ENCODE data around the gene VCAM1.
"Not testable (repeated sequence)": the region's sequence is repeated elsewhere in the genome, so short reads cannot be mapped to it uniquely, and the experiment has no call there.

VCAM1 gene

DNA sequence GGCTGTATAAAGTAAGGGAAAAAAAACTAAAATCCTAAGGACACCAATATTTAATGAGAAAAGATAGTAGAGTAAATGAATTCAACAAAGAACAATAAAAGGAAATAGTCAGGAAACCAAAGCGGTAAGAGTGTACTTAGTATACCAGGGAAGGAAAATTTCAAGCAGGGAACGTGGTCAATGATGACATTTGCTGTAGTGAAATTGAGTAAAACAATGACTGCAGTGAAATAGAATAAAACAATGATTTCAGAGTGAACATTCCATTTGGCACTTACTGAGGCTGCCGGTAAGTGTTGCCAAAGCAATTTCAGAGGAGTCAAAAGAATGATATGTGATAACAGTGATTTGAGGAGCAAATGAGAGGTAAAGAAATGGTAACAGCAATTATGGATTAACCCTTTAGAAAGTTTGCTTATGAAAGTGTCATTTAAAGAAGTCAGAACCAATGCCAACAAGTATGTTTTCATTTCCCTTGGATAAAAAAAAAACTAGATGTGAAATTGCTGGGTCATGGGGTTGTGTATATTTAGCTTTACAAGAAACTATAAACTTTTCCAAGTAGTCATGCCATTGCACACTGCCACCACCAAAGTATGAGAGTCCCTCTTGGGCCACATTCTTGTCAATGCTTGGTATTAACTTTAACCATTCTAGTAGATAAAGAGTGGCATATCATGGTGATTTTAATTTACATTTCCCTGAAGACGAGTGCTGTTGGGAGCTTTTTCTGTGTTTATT lies 50.5 kb downstream of the VCAM1 start:
- Histone ChIP-seq H3K36me3 (ENCODE audit: control insufficient read depth in 5 of 5, insufficient read depth in 5 of 5, low read length in 5 of 5) (no peaks in the 10 kb centered on the region), H3K9ac (ENCODE audit: low read length in 5 of 5) (no peak overlapping the region), H3K4me1 (ENCODE audit: control insufficient read depth in 5 of 5, insufficient read depth in 5 of 5, low read length in 5 of 5) (peaks cover 0 to 6% (median 5%) of the 10 kb centered on the region in 5 donors), H3K27ac (ENCODE audit: low read depth, low read length) (no peak overlapping the region), H3K9me3 (ENCODE audit: control insufficient read depth in 5 of 5, low read length in 5 of 5) (no peaks in the 10 kb centered on the region), H3K4me3 (ENCODE audit: low read depth in 1 of 5, low read length in 5 of 5) (no peak overlapping the region), H3K27me3 (ENCODE audit: control insufficient read depth in 5 of 5, insufficient read depth in 4 of 5, low read length in 5 of 5) (no peaks in the 10 kb centered on the region)

DNA sequence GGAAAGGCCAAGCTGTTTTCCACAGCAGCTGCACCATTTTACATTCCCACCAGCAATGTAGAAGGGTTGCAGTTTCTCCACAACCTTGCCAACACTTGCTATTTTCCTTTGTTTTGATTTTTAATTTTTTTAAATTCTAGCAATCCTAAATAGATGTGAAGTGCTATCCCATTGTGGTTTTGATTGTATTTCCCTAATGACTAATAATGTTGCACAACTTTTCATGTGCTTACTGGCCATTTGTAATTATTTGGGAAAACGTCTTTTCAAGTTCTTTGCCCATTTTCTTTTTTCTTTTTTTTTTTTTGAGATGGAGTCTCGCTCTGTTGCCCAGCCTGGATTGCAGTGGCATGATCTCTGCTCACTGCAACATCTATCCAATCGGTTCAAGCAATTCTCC lies 53.9 kb downstream of the VCAM1 start:
- peaks cover 0 to 6% (median 5%) of the 10 kb centered on the region in 5 donors for H3K4me1 ChIP-seq (ENCODE audit: control insufficient read depth in 5 of 5, insufficient read depth in 5 of 5, low read length in 5 of 5)
- H3K9me3 ChIP-seq (ENCODE audit: control insufficient read depth in 5 of 5, low read length in 5 of 5), result no peaks in the 10 kb centered on the region
- no peak overlapping the region for H3K4me3 ChIP-seq (ENCODE audit: low read depth in 1 of 5, low read length in 5 of 5)
- H3K27ac ChIP-seq (ENCODE audit: low read depth, low read length), result no peak overlapping the region
- no peaks in the 10 kb centered on the region for H3K27me3 ChIP-seq (ENCODE audit: control insufficient read depth in 5 of 5, insufficient read depth in 4 of 5, low read length in 5 of 5)
- no peak overlapping the region for H3K9ac ChIP-seq (ENCODE audit: low read length in 5 of 5)
- no peaks in the 10 kb centered on the region for H3K36me3 ChIP-seq (ENCODE audit: control insufficient read depth in 5 of 5, insufficient read depth in 5 of 5, low read length in 5 of 5)

DNA sequence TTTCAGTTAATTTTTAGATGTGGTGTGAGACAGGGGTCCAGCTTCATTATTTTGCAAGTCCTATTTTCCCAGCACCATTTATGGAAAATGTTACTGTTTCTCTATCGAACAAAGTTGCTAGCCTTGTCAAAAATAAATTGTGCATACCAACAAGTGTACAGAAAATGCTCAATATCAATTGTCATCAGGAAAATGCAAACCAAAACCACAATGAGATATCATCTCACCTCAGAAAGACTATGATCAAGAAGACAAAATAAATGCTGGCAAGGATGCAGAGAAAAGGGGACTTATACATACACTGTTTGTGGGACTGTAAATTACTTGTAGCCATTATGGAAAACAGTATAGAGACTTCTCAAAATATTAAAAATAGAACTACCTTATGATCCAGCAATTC lies 54.8 kb downstream of the VCAM1 start:
- H3K4me1 ChIP-seq (ENCODE audit: control insufficient read depth in 5 of 5, insufficient read depth in 5 of 5, low read length in 5 of 5), result peaks cover 0 to 6% (median 5%) of the 10 kb centered on the region in 5 donors
- H3K4me3 ChIP-seq (ENCODE audit: low read depth in 1 of 5, low read length in 5 of 5), result no peak overlapping the region
- H3K27ac ChIP-seq (ENCODE audit: low read depth, low read length), result no peak overlapping the region
- H3K9ac ChIP-seq (ENCODE audit: low read length in 5 of 5), result no peak overlapping the region
- no peaks in the 10 kb centered on the region for H3K27me3 ChIP-seq (ENCODE audit: control insufficient read depth in 5 of 5, insufficient read depth in 4 of 5, low read length in 5 of 5)
- H3K9me3 ChIP-seq (ENCODE audit: control insufficient read depth in 5 of 5, low read length in 5 of 5), result no peaks in the 10 kb centered on the region
- no peaks in the 10 kb centered on the region for H3K36me3 ChIP-seq (ENCODE audit: control insufficient read depth in 5 of 5, insufficient read depth in 5 of 5, low read length in 5 of 5)

DNA sequence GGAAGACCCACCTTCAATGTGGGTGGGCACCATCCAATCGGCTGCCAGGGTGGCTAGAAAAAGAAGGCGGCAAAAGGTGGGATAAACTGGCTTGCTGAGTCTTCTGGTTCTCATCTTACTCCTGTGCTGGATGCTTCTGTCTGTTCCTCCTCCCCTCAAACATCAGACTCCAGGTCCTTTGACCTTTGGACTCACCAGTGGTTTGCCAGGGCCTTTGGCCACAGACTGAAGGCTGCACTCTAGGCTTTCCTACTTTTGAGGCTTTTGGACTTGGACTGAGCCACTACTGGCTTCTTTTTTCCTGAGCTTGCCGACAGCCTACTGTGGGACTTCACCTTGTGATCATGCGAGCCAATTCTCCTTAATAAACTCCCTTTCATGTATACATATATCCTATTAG lies 55.9 kb downstream of the VCAM1 start:
- H3K9ac ChIP-seq (ENCODE audit: low read length in 5 of 5), result no peak overlapping the region

DNA sequence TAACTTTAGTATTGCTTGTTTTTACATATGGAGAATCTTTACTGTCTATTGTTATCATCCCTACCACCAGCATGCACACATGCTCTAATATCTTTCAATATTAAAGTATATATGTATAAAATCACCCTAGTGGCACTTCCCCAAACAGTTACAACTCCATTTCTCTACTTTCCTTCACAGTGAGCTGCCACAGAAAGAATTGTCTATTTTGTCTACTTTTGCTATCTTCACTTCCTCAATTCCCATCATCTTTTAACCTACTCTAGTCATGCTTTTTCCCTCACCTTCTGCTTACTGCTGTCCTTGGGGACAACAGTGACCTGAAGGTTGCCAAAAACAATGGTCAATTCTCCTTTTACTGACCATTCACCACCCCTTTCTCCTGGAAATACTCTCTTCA lies 59.2 kb downstream of the VCAM1 start:
- Histone ChIP-seq H3K27ac (ENCODE audit: low read depth, low read length) (no peak overlapping the region), H3K4me3 (ENCODE audit: low read depth in 1 of 5, low read length in 5 of 5) (no peak overlapping the region), H3K36me3 (ENCODE audit: control insufficient read depth in 5 of 5, insufficient read depth in 5 of 5, low read length in 5 of 5) (no peaks in the 10 kb centered on the region), H3K27me3 (ENCODE audit: control insufficient read depth in 5 of 5, insufficient read depth in 4 of 5, low read length in 5 of 5) (no peaks in the 10 kb centered on the region), H3K4me1 (ENCODE audit: control insufficient read depth in 5 of 5, insufficient read depth in 5 of 5, low read length in 5 of 5) (no peaks in the 10 kb centered on the region), H3K9ac (ENCODE audit: low read length in 5 of 5) (no peak overlapping the region), H3K9me3 (ENCODE audit: control insufficient read depth in 5 of 5, low read length in 5 of 5) (no peaks in the 10 kb centered on the region)

More for the DNA sequence above, 55.9 kb downstream of the VCAM1 start:
- H3K4me1 ChIP-seq (ENCODE audit: control insufficient read depth in 5 of 5, insufficient read depth in 5 of 5, low read length in 5 of 5), result no peaks in the 10 kb centered on the region
- no peaks in the 10 kb centered on the region for H3K9me3 ChIP-seq (ENCODE audit: control insufficient read depth in 5 of 5, low read length in 5 of 5)
- H3K27ac ChIP-seq (ENCODE audit: low read depth, low read length), result no peak overlapping the region
- no peak overlapping the region for H3K4me3 ChIP-seq (ENCODE audit: low read depth in 1 of 5, low read length in 5 of 5)
- H3K27me3 ChIP-seq (ENCODE audit: control insufficient read depth in 5 of 5, insufficient read depth in 4 of 5, low read length in 5 of 5), result no peaks in the 10 kb centered on the region
- H3K36me3 ChIP-seq (ENCODE audit: control insufficient read depth in 5 of 5, insufficient read depth in 5 of 5, low read length in 5 of 5), result no peaks in the 10 kb centered on the region

DNA sequence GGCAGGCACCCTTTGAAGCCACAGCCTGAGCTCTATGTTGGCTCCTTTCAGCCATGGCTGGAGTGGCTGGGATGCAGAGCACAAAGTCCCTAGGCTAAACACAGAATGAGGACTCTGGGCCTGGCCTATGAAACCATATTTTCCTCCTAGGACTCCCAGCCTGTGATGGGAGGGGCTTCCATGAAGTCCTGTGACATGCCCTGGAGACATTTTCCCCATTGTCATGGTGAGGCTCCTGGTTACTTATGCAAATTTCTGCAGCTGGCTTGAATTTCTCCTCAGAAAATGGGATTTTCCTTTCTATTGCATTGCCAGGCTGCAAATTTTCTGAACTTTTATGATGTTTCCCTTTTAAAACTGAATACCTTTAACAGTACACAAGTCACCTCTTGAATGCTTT lies 61.3 kb downstream of the VCAM1 start:
- no peak overlapping the region for H3K9ac ChIP-seq (ENCODE audit: low read length in 5 of 5)
- H3K4me3 ChIP-seq (ENCODE audit: low read depth in 1 of 5, low read length in 5 of 5), result no peak overlapping the region
- no peaks in the 10 kb centered on the region for H3K36me3 ChIP-seq (ENCODE audit: control insufficient read depth in 5 of 5, insufficient read depth in 5 of 5, low read length in 5 of 5)
- H3K27me3 ChIP-seq (ENCODE audit: control insufficient read depth in 5 of 5, insufficient read depth in 4 of 5, low read length in 5 of 5), result no peaks in the 10 kb centered on the region
- H3K9me3 ChIP-seq (ENCODE audit: control insufficient read depth in 5 of 5, low read length in 5 of 5), result no peaks in the 10 kb centered on the region
- H3K27ac ChIP-seq (ENCODE audit: low read depth, low read length), result no peak overlapping the region
- H3K4me1 ChIP-seq (ENCODE audit: control insufficient read depth in 5 of 5, insufficient read depth in 5 of 5, low read length in 5 of 5), result no peaks in the 10 kb centered on the region

DNA sequence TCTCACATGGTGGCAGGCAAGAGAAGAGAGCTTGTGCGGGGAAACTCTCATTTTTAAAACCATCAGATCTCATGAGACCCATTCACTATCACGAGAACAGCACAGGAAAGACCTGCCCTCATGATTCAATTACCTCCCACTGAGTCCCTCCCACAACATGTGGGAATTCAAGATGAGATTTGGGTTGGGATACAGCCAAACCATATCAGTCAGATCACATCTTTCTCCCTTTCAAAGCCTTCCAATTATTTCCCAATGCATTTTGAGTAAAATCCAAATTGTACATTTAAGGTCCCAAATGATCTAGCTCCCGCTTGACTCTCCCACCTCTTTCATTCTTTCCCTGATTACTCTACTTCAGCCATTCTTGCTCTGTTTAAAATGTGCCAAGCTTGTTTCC lies 62.2 kb downstream of the VCAM1 start:
- H3K9ac ChIP-seq (ENCODE audit: low read length in 5 of 5); H3K4me3 ChIP-seq (ENCODE audit: low read depth in 1 of 5, low read length in 5 of 5); H3K9me3 ChIP-seq (ENCODE audit: control insufficient read depth in 5 of 5, low read length in 5 of 5): not testable (repeated sequence)

DNA sequence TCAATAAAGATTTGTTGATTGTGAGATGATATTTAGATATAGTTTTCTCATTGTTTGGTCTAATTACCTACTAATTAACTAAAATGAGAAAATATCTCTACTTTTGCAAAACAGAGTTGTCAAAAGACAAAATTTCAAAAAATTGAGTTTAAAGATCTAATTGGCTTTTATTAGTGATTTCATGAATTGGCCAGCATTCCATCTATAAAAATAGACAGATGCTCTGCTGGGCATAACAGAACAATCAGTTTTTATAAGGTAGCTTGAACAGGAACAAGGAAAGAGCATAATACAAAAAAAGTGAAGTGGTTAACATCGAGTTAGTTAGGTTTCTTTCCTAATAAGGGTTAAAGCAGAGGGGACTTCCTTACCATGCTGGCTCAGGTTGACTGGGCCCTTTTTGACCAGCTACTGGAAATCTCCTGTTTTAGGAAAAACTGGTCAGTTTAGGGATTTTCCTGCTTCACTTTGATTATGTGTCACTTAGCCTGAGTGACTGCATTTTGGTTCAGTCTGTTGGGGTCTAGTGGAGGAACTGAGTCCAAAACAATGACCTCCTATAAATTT lies 63.0 kb downstream of the VCAM1 start:
- H3K9ac ChIP-seq (ENCODE audit: low read length in 5 of 5), result no peak overlapping the region
- H3K36me3 ChIP-seq (ENCODE audit: control insufficient read depth in 5 of 5, insufficient read depth in 5 of 5, low read length in 5 of 5), result no peaks in the 10 kb centered on the region
- H3K27me3 ChIP-seq (ENCODE audit: control insufficient read depth in 5 of 5, insufficient read depth in 4 of 5, low read length in 5 of 5), result no peaks in the 10 kb centered on the region
- H3K9me3 ChIP-seq (ENCODE audit: control insufficient read depth in 5 of 5, low read length in 5 of 5), result no peaks in the 10 kb centered on the region
- H3K4me1 ChIP-seq (ENCODE audit: control insufficient read depth in 5 of 5, insufficient read depth in 5 of 5, low read length in 5 of 5), result no peaks in the 10 kb centered on the region
- H3K27ac ChIP-seq (ENCODE audit: low read depth, low read length), result no peak overlapping the region
- H3K4me3 ChIP-seq (ENCODE audit: low read depth in 1 of 5, low read length in 5 of 5), result no peak overlapping the region

More for the DNA sequence above, 62.2 kb downstream of the VCAM1 start:
- not testable (repeated sequence) for H3K27me3 ChIP-seq (ENCODE audit: control insufficient read depth in 5 of 5, insufficient read depth in 4 of 5, low read length in 5 of 5); H3K4me1 ChIP-seq (ENCODE audit: control insufficient read depth in 5 of 5, insufficient read depth in 5 of 5, low read length in 5 of 5); H3K36me3 ChIP-seq (ENCODE audit: control insufficient read depth in 5 of 5, insufficient read depth in 5 of 5, low read length in 5 of 5); H3K27ac ChIP-seq (ENCODE audit: low read depth, low read length)

DNA sequence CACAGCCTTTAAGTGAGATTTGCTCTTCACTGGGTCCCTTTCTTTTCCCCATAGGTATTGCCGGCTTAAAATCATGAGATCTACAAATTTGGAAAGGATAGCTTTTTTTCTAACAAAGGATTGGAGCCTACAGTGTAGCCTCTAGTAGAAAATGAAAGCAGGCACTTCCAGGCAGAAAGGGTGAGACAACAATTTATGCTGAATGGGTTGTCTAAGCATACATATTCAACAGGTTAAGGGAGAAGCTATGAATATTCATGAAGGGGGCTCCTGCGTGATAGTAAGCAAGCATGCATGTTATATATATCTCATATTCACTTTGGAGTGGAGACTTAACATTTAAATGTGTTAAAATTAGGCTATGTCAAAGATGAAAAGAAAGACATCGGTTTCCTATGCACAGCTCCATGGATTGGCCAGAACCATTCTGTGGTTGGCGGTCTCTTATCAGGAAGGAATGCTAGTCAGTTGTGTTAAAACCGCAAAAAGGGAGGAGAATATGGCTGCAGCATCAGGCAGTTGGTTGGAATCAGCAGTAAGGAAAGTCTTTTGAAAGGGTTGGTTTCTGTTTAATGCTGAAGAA lies 66.0 kb downstream of the VCAM1 start:
- H3K36me3 ChIP-seq (ENCODE audit: control insufficient read depth in 5 of 5, insufficient read depth in 5 of 5, low read length in 5 of 5), result no peaks in the 10 kb centered on the region
- H3K27ac ChIP-seq (ENCODE audit: low read depth, low read length), result no peak overlapping the region
- H3K27me3 ChIP-seq (ENCODE audit: control insufficient read depth in 5 of 5, insufficient read depth in 4 of 5, low read length in 5 of 5), result no peaks in the 10 kb centered on the region
- H3K4me3 ChIP-seq (ENCODE audit: low read depth in 1 of 5, low read length in 5 of 5), result no peak overlapping the region
- no peak overlapping the region for H3K9ac ChIP-seq (ENCODE audit: low read length in 5 of 5)
- no peaks in the 10 kb centered on the region for H3K4me1 ChIP-seq (ENCODE audit: control insufficient read depth in 5 of 5, insufficient read depth in 5 of 5, low read length in 5 of 5)
- H3K9me3 ChIP-seq (ENCODE audit: control insufficient read depth in 5 of 5, low read length in 5 of 5), result no peaks in the 10 kb centered on the region

DNA sequence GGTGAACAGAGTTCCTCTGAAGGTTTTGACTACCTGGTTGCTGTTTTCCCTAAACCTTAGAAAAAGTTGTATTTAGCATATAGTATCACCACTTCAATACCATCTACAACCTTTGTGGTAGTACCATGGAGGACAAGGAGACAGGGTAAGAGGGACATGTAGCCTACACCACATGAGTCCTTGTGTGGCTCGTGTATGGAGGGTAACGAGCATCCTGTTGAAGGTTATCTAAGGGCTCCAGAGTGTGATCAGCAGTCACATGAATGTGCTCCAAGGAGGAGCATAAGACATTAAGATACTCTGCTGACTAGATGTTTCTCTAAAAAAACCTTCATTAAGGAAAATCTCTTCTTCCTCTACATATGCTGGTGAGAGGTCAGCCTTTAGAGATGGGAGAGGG lies 67.3 kb downstream of the VCAM1 start:
- H3K4me1 ChIP-seq (ENCODE audit: control insufficient read depth in 5 of 5, insufficient read depth in 5 of 5, low read length in 5 of 5), result no peaks in the 10 kb centered on the region

More for the DNA sequence above, 67.3 kb downstream of the VCAM1 start:
- no peak overlapping the region for H3K27ac ChIP-seq (ENCODE audit: low read depth, low read length)
- no peaks in the 10 kb centered on the region for H3K9me3 ChIP-seq (ENCODE audit: control insufficient read depth in 5 of 5, low read length in 5 of 5)
- no peak overlapping the region for H3K9ac ChIP-seq (ENCODE audit: low read length in 5 of 5)
- H3K27me3 ChIP-seq (ENCODE audit: control insufficient read depth in 5 of 5, insufficient read depth in 4 of 5, low read length in 5 of 5), result no peaks in the 10 kb centered on the region
- H3K4me3 ChIP-seq (ENCODE audit: low read depth in 1 of 5, low read length in 5 of 5), result no peak overlapping the region
- no peaks in the 10 kb centered on the region for H3K36me3 ChIP-seq (ENCODE audit: control insufficient read depth in 5 of 5, insufficient read depth in 5 of 5, low read length in 5 of 5)
